Measurements from ENCODE around the gene RPL23. TPM values are rescaled to one million over a fixed set of nuclear protein-coding genes. Genes with fewer than 3 reads are reported as not detected.
A peak's percentile ranks its signal among the peaks of the same experiment; 100 is the strongest.

Gene RPL23
- total RNA-seq, result 1,000 to 10,000 TPM; 1,120 to 1,259 TPM

- H3K27ac Mint-ChIP-seq, result peak within 1 kb of the TSS; percentile 96 to 100
- no peaks in the 10 kb centered on the region for H3K27me3 Mint-ChIP-seq
- ATAC-seq (peak; percentile 92 to 96), DNase-seq (ENCODE audit: low spot score) (peak; percentile 94)
- H3K4me1 Mint-ChIP-seq (ENCODE audit: low read depth in 2 of 2), result peaks cover 51% of the 10 kb centered on the region in 2 donors
- H3K4me3 Mint-ChIP-seq, result peak within 1 kb of the TSS; percentile 94
- H3K9me3 Mint-ChIP-seq, result no peaks in the 10 kb centered on the region
- H3K36me3 Mint-ChIP-seq, result peaks cover 44% of the 10 kb centered on the region
Observed at GRCh38 chr17:38853292-38854219, at the start of gene RPL23. Gene RPL23 (minus strand): TSS chr17:38853721. CDS start chr17:38853710, 11 bp downstream.

GRCh38 chr17:38900978-38901656 lies 47.6 kb upstream of the RPL23 start:
- peak overlapping the region; percentile 85 to 91 for H3K27ac Mint-ChIP-seq
- peaks cover 46 to 58% of the 10 kb centered on the region in 2 donors for H3K4me1 Mint-ChIP-seq (ENCODE audit: low read depth in 2 of 2)
- H3K27me3 Mint-ChIP-seq, result no peaks in the 10 kb centered on the region
- H3K4me3 Mint-ChIP-seq, result peak overlapping the region; percentile 85
- no peaks in the 10 kb centered on the region for H3K9me3 Mint-ChIP-seq
- ATAC-seq, result peak; percentile 67 to 72
- peaks cover 5% of the 10 kb centered on the region for H3K36me3 Mint-ChIP-seq
- peak; percentile 66 for DNase-seq (ENCODE audit: low spot score)

DNA sequence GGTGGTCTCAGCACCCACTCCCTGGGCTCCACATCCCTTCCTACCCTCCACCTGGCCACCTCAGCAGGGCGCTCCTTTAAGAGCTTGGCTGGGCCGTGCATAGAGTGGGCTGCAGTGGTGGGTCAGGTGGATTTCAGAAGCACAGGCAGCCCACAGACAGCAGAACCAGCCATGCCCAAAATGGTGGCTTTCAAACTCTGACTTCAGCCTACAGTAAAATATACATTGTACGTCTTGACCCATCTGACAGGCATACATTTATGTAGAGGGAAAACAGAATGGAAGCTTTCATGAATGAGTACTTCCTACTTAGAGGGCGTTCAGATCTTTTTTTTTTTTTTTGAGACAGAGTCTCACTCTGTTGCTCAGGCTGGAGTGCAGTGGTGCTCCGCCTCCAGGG lies 45.9 kb upstream of the RPL23 start:
- no peaks in the 10 kb centered on the region for H3K27me3 Mint-ChIP-seq
- H3K4me3 Mint-ChIP-seq, result peak overlapping the region; percentile 89
- H3K36me3 Mint-ChIP-seq, result peaks cover 5% of the 10 kb centered on the region
- DNase-seq (ENCODE audit: low spot score) (no peak), ATAC-seq (no peak)
- peak overlapping the region; percentile 91 to 98 for H3K27ac Mint-ChIP-seq
- H3K4me1 Mint-ChIP-seq (ENCODE audit: low read depth in 2 of 2), result peaks cover 52 to 54% of the 10 kb centered on the region in 2 donors
- no peaks in the 10 kb centered on the region for H3K9me3 Mint-ChIP-seq

- ATAC-seq (peak; percentile 88 to 89), DNase-seq (ENCODE audit: low spot score) (peak; percentile 94)
- H3K9me3 Mint-ChIP-seq, result no peaks in the 10 kb centered on the region
- peaks cover 5% of the 10 kb centered on the region for H3K36me3 Mint-ChIP-seq
- peak overlapping the region; percentile 91 to 98 for H3K27ac Mint-ChIP-seq
- peaks cover 57 to 59% of the 10 kb centered on the region in 2 donors for H3K4me1 Mint-ChIP-seq (ENCODE audit: low read depth in 2 of 2)
- H3K4me3 Mint-ChIP-seq, result peak overlapping the region; percentile 89
- H3K27me3 Mint-ChIP-seq, result no peaks in the 10 kb centered on the region
Observed at GRCh38 chr17:38898812-38899348, 45.4 kb upstream of the RPL23 start.

DNA sequence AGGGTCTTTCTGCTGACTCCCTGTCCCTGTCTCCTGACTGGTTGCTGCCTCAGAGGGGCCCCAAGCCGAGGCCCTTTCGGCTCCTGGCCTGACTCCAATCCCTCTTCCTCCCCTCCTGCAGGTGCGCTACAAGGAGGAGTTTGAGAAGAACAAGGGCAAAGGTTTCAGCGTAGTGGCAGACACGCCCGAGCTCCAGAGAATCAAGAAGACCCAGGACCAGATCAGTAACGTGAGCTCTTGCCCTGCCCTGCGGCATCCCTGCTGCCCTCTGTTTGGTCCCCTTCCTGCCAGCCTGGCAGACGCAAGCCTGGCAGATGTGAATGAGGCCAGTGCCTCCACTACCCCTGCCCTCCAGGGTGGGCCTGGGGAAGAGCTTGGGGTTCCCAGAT lies 44.8 kb upstream of the RPL23 start:
- Mint-ChIP-seq H3K9me3 (no peaks in the 10 kb centered on the region), H3K27ac (peak overlapping the region; percentile 91 to 98), H3K4me1 (ENCODE audit: low read depth in 2 of 2) (peaks cover 60 to 62% of the 10 kb centered on the region in 2 donors), H3K4me3 (peak overlapping the region; percentile 89), H3K36me3 (peaks cover 5% of the 10 kb centered on the region), H3K27me3 (no peaks in the 10 kb centered on the region)
- peak in 1 of 2 donors; percentile 0 for ATAC-seq
- no peak for DNase-seq (ENCODE audit: low spot score)

GRCh38 chr17:38897671-38898290 lies 44.3 kb upstream of the RPL23 start:
- Mint-ChIP-seq H3K4me3 (peak overlapping the region; percentile 89), H3K36me3 (peaks cover 5% of the 10 kb centered on the region), H3K4me1 (ENCODE audit: low read depth in 2 of 2) (peaks cover 57 to 61% of the 10 kb centered on the region in 2 donors), H3K27me3 (no peaks in the 10 kb centered on the region), H3K9me3 (no peaks in the 10 kb centered on the region), H3K27ac (peak overlapping the region; percentile 91 to 98)
- ATAC-seq (no peak), DNase-seq (ENCODE audit: low spot score) (no peak)

DNA sequence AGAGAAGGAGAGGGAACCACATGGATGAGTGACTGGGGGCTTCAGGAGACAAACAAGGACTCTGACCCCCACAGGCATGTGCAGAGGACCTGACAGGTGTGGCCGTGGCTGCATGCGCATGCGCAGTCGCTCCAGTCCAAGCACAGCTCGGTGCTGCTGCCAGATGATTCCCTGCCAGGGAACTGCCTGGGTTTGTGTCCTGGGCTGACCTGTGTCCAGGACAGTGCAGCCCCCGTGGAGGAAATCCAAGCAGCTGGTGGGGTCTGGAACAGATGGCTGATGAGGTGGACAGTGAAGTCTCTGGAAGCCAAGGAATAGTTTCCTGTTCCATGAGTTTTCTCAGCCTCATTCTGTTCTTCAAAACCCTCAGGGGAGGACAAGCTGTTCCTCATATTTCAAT lies 43.7 kb upstream of the RPL23 start:
- Mint-ChIP-seq H3K4me1 (ENCODE audit: low read depth in 2 of 2) (peaks cover 57 to 65% of the 10 kb centered on the region in 2 donors), H3K9me3 (no peaks in the 10 kb centered on the region), H3K27ac (peak overlapping the region; percentile 91 to 98), H3K27me3 (no peaks in the 10 kb centered on the region), H3K36me3 (peaks cover 5% of the 10 kb centered on the region), H3K4me3 (peak overlapping the region; percentile 89)
- ATAC-seq (no peak), DNase-seq (ENCODE audit: low spot score) (no peak)

GRCh38 chr17:38896346-38896954 lies 42.9 kb upstream of the RPL23 start:
- Mint-ChIP-seq H3K4me3 (peak overlapping the region; percentile 32), H3K27me3 (no peaks in the 10 kb centered on the region), H3K4me1 (ENCODE audit: low read depth in 2 of 2) (peaks cover 64 to 70% of the 10 kb centered on the region in 2 donors), H3K9me3 (no peaks in the 10 kb centered on the region), H3K36me3 (peaks cover 5% of the 10 kb centered on the region), H3K27ac (peak overlapping the region; percentile 91 to 98)
- DNase-seq (ENCODE audit: low spot score) (no peak), ATAC-seq (no peak)

- no peaks in the 10 kb centered on the region for H3K9me3 Mint-ChIP-seq
- peak overlapping the region; percentile 40 for H3K4me3 Mint-ChIP-seq
- peaks cover 62 to 72% of the 10 kb centered on the region in 2 donors for H3K4me1 Mint-ChIP-seq (ENCODE audit: low read depth in 2 of 2)
- H3K36me3 Mint-ChIP-seq, result peaks cover 5% of the 10 kb centered on the region
- peak overlapping the region; percentile 85 to 92 for H3K27ac Mint-ChIP-seq
- no peaks in the 10 kb centered on the region for H3K27me3 Mint-ChIP-seq
- DNase-seq (ENCODE audit: low spot score), result no peak
- ATAC-seq, result no peak
Observed at GRCh38 chr17:38894276-38894675, 40.8 kb upstream of the RPL23 start.

DNA sequence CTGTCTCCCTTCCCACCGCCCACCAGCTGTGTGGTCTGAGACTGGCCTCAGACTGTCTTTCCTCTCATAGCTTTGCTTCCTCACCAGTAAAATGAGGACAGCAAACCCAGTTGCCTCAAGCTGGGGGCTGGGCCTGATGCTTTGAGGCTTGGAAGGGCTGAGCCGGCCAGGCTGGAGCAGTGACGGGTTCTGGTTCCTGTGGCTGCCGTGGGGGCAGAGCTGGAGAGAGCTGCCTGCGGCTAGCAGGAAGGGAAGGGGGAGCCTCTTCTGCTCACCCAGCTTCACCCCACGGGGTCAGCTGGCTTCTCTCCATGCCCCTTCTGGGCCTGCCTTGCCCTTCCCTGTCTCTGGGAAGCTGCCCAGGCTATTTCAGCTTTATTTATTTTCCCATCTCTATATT lies 40.1 kb upstream of the RPL23 start:
- ATAC-seq, result peak; percentile 88 to 91
- H3K36me3 Mint-ChIP-seq, result peaks cover 2% of the 10 kb centered on the region
- peak overlapping the region; percentile 85 to 92 for H3K27ac Mint-ChIP-seq
- H3K4me1 Mint-ChIP-seq (ENCODE audit: low read depth in 2 of 2), result peaks cover 62 to 72% of the 10 kb centered on the region in 2 donors
- H3K9me3 Mint-ChIP-seq, result no peaks in the 10 kb centered on the region
- peak overlapping the region; percentile 40 for H3K4me3 Mint-ChIP-seq
- DNase-seq (ENCODE audit: low spot score), result peak; percentile 89
- H3K27me3 Mint-ChIP-seq, result no peaks in the 10 kb centered on the region

DNA sequence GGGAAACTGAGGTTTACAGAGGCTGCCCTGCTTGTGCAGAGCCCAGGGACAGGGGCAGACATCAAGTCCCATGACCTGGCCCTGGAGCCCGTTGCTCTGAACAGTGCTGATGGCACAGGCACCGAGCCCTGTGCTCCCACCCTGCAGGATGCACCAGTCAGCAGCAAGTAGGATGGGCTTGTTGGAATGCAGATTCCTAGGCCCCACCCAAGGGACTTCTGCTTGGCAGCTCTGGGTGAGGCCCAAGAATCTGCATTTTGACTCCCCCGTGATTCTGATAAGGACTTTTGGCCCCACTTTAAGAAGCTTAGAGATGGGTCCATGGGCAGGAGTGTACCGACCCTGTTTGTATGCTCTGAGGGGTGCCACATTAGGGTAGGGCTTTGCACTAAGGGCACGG lies 39.6 kb upstream of the RPL23 start:
- Mint-ChIP-seq H3K9me3 (no peaks in the 10 kb centered on the region), H3K36me3 (no peaks in the 10 kb centered on the region), H3K27ac (peak overlapping the region; percentile 85 to 92), H3K4me3 (peak overlapping the region; percentile 40), H3K27me3 (no peaks in the 10 kb centered on the region), H3K4me1 (ENCODE audit: low read depth in 2 of 2) (peaks cover 61 to 70% of the 10 kb centered on the region in 2 donors)
- DNase-seq (ENCODE audit: low spot score), result no peak
- ATAC-seq, result no peak

DNA sequence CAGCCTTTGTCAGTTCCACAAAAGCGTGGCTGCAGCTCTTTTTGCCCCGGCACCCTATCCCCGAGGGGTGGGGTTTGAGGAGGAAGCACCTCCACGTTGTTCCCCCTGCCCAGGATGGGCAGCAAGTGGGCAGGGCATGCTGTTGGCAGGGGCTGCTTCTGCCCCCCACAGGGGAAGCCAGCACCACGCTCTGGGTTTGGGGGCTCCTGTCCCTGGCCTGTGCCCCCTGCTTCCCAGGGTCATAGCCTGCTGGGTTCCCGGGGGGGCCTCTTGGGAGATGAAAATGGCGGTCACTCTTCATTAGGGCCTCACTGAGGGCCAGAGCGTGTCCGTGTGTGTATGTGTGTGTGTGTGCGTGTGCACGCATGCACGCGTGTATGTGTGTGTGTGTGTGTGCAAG lies 39.1 kb upstream of the RPL23 start:
- no peaks in the 10 kb centered on the region for H3K27me3 Mint-ChIP-seq
- H3K27ac Mint-ChIP-seq, result peak overlapping the region; percentile 85 to 92
- no peak for ATAC-seq
- no peaks in the 10 kb centered on the region for H3K36me3 Mint-ChIP-seq
- peak overlapping the region; percentile 40 for H3K4me3 Mint-ChIP-seq
- H3K4me1 Mint-ChIP-seq (ENCODE audit: low read depth in 2 of 2), result peaks cover 56 to 68% of the 10 kb centered on the region in 2 donors
- no peak for DNase-seq (ENCODE audit: low spot score)
- no peaks in the 10 kb centered on the region for H3K9me3 Mint-ChIP-seq

GRCh38 chr17:38892083-38892482 lies 38.6 kb upstream of the RPL23 start:
- ATAC-seq, result no peak
- H3K27ac Mint-ChIP-seq, result peak overlapping the region; percentile 85 to 92

More at GRCh38 chr17:38892083-38892482, 38.6 kb upstream of the RPL23 start:
- H3K9me3 Mint-ChIP-seq, result no peaks in the 10 kb centered on the region
- H3K36me3 Mint-ChIP-seq, result no peaks in the 10 kb centered on the region
- peak overlapping the region; percentile 48 for H3K4me3 Mint-ChIP-seq
- peaks cover 53 to 69% of the 10 kb centered on the region in 2 donors for H3K4me1 Mint-ChIP-seq (ENCODE audit: low read depth in 2 of 2)
- H3K27me3 Mint-ChIP-seq, result no peaks in the 10 kb centered on the region
- no peak for DNase-seq (ENCODE audit: low spot score)
